Measurements from ENCODE around the gene SPINK1.

Gene SPINK1

DNA sequence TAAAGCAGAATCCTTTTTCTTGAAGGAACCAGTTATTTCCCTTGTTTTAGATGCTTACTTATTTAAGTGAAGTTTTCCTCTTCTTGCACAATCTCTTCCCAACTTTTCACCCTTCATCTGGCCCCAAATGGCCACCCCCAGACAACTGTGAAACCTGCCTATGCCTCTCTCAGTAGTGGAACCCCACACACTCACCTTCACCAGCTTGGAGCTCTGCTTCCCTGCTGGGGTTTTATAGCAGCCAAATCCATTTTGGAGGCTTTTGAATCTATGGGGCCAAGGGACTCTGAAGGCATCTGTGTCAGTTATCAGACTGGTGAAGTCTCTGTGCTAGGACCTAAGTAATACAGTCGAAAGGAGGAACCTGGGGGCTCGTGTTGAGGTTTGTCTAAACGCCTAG lies 22.9 kb upstream of the SPINK1 start:
- TF ChIP-seq, protein P1, sequence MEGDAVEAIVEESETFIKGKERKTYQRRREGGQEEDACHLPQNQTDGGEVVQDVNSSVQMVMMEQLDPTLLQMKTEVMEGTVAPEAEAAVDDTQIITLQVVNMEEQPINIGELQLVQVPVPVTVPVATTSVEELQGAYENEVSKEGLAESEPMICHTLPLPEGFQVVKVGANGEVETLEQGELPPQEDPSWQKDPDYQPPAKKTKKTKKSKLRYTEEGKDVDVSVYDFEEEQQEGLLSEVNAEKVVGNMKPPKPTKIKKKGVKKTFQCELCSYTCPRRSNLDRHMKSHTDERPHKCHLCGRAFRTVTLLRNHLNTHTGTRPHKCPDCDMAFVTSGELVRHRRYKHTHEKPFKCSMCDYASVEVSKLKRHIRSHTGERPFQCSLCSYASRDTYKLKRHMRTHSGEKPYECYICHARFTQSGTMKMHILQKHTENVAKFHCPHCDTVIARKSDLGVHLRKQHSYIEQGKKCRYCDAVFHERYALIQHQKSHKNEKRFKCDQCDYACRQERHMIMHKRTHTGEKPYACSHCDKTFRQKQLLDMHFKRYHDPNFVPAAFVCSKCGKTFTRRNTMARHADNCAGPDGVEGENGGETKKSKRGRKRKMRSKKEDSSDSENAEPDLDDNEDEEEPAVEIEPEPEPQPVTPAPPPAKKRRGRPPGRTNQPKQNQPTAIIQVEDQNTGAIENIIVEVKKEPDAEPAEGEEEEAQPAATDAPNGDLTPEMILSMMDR (IDR thresholded peaks at IDR 0.05; ENCODE audit: low read depth, low read length) = no peak
- no peak for DNase-seq (ENCODE audit: low read depth in 2 of 2)
- no peak overlapping the region for H3K4me3 ChIP-seq (replicated peaks in 1 of 2; ENCODE audit: low read depth in 2 of 2, low read length in 2 of 2)

DNA sequence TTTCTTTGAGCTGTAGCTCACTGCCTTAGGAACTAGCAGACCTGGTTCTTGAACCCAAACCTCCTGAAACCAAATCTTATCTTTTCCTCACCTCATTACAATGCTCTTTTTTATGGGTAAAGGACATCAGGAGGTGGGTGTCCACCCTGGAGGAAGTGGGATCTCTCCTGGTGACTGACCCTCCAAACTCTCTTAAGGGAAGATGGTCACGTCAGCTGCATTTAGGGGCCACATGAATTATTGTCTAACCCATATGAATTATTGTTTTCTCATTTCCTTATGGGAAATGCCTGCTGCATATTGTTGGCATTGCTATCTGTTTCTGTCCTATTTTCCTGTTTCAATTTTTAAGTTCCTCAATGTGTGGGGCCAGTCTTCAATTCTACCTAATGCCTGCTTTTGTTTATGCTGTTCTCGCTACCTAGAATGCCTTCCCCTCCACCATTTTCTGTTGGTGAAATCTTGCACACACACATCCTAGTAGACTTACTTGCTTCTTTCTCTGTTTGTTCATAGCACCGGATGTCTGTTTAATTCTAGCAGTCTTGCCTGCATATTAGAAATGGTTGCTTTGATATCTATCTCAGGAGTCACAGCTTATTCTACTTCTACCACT lies 22.0 kb upstream of the SPINK1 start:
- TF ChIP-seq, protein P1 (IDR thresholded peaks at IDR 0.05; ENCODE audit: low read depth, low read length) = no peak
- H3K4me3 ChIP-seq (replicated peaks in 1 of 2; ENCODE audit: low read depth in 2 of 2, low read length in 2 of 2) = no peak overlapping the region
- no peak for DNase-seq (ENCODE audit: low read depth in 2 of 2)

- H3K4me3 ChIP-seq (replicated peaks in 1 of 2; ENCODE audit: low read depth in 2 of 2, low read length in 2 of 2) = no peak overlapping the region
- no peak for DNase-seq (ENCODE audit: low read depth in 2 of 2)
- TF ChIP-seq, protein P1 (IDR thresholded peaks at IDR 0.05; ENCODE audit: low read depth, low read length) = no peak
Measured at GRCh38 chr5:147852365-147852764, 20.9 kb upstream of the SPINK1 start.

GRCh38 chr5:147851578-147851977 lies 20.1 kb upstream of the SPINK1 start:
- TF ChIP-seq, protein P1 (IDR thresholded peaks at IDR 0.05; ENCODE audit: low read depth, low read length) = no peak
- DNase-seq (ENCODE audit: low read depth in 2 of 2) = no peak
- no peak overlapping the region for H3K4me3 ChIP-seq (replicated peaks in 1 of 2; ENCODE audit: low read depth in 2 of 2, low read length in 2 of 2)

DNA sequence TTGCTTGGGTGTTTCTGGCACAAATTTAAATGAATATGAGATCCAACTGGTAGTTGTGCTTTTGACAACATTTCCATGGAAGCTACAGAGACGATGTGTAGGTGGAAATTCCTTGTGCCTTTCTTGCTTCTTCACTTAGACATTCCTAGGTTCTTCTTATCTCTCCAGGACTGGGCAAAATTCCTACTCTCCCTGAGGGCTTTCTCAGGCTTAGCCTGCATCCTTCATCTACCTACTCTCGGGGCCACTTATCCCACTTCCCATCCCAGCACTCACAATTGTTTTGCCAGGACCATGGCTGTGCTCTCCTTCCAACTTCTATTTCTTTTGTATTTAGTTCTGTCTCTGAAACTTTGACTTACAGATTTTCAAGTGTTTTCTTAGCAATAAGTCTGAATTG lies 17.8 kb upstream of the SPINK1 start:
- TF ChIP-seq, protein P1 (IDR thresholded peaks at IDR 0.05; ENCODE audit: low read depth, low read length) = no peak
- no peak for DNase-seq (ENCODE audit: low read depth in 2 of 2)
- H3K4me3 ChIP-seq (replicated peaks in 1 of 2; ENCODE audit: low read depth in 2 of 2, low read length in 2 of 2) = no peak overlapping the region

DNA sequence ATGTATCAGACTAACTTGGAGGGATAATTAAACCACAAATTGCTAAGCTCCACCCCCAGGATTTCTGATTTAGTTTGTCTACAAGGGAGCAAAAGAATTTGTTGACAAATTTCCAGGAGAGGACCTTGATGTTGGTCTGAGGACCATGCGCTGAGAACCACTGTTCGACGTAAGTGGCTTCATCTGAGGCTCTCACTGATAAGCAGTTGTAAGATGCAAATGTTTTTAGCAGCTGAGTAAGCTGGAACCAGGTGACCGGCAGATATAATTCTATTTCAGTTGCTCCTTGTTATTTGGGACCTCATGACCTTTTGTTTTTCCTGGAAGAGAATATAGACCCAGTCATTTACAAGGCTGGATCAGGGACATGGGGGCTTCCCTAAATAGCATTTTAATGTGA lies 14.1 kb upstream of the SPINK1 start:
- H3K4me3 ChIP-seq (replicated peaks in 1 of 2; ENCODE audit: low read depth in 2 of 2, low read length in 2 of 2) = no peak overlapping the region
- TF ChIP-seq, protein P1 (IDR thresholded peaks at IDR 0.05; ENCODE audit: low read depth, low read length) = no peak
- no peak for DNase-seq (ENCODE audit: low read depth in 2 of 2)

GRCh38 chr5:147844846-147845245 lies 13.4 kb upstream of the SPINK1 start:
- TF ChIP-seq, protein P1 (IDR thresholded peaks at IDR 0.05; ENCODE audit: low read depth, low read length) = no peak
- H3K4me3 ChIP-seq (replicated peaks in 1 of 2; ENCODE audit: low read depth in 2 of 2, low read length in 2 of 2) = no peak overlapping the region

More at GRCh38 chr5:147844846-147845245, 13.4 kb upstream of the SPINK1 start:
- DNase-seq (ENCODE audit: low read depth in 2 of 2) = no peak
